GM19452 (cell line): ENCODE results near the gene PPP1R10.

ENCODE experiments used
- ATAC-seq: cut with Tn5 transposase; IDR thresholded peaks from one replicate; pipeline ENCODE4 v1.9.1; 2021; ENCODE audit not compliant: unreplicated experiment

Gene PPP1R10

GRCh38 chr6:30557683-30557981 lies 59.4 kb downstream of the PPP1R10 start:
- ATAC-seq: no peak

DNA sequence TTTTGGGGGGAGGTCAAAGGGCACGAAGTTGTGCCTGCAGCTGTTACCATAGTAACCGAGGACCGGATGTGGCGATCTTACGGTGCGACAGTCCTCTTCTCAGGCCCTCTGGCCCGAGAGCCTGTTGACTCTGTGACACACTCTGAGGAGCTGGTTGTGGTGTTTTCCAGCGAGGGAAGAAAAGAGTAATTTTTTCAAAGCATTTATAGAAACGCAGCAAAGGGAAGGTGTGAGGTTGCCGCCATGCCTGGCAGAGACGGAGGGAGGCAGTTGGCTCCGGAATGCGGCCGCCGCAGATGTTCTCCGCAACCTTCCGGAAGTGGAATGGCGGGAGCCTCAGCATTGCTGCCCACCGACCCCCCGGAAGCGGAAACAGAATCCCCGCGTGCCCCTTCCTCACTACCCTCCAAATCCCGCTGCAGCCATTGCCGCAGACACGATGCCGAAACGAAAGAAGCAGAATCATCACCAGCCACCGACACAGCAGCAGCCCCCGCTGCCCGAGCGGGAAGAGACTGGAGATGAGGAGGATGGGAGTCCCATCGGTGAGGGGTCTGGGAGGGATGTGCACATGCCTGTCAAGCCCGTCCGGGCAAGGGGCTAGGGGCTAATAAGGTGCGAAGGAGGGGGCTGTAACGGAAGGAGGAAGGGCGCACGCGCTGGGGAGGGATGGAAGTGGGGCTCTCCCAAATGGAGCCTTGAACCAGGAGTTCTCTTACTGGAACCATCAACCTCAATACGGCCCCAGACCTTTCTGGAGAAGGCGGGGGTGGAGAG lies 59.9 kb downstream of the PPP1R10 start, which contains the start of gene PRR3:
TSS of gene PRR3 (plus strand) at position 390 of the 777 bp plus-strand sequence. CDS start at position 440, 50 bp downstream.
- peak; percentile 67 for ATAC-seq

- ATAC-seq: peak; percentile 70
These were observed 60.8 kb downstream of the PPP1R10 start, which contains the start of gene GNL1 for GRCh38 chr6:30556066-30556905. Gene GNL1, minus strand, starts transcription at chr6:30556489. Its CDS starts 286 bp downstream, at chr6:30556203.

DNA sequence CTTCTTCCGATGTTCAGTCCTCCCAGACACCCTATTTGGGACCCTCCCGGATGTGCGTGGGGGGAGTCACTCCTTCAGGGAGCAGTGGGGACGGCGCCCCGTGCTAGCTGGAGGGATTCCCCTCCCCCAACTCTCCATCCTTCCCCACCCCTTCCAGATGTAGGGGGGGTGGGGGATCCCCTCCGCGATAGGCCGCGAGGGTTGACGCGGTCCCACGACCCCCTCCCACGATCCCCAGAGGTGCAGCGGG lies 61.3 kb downstream of the PPP1R10 start:
- no peak for ATAC-seq

DNA sequence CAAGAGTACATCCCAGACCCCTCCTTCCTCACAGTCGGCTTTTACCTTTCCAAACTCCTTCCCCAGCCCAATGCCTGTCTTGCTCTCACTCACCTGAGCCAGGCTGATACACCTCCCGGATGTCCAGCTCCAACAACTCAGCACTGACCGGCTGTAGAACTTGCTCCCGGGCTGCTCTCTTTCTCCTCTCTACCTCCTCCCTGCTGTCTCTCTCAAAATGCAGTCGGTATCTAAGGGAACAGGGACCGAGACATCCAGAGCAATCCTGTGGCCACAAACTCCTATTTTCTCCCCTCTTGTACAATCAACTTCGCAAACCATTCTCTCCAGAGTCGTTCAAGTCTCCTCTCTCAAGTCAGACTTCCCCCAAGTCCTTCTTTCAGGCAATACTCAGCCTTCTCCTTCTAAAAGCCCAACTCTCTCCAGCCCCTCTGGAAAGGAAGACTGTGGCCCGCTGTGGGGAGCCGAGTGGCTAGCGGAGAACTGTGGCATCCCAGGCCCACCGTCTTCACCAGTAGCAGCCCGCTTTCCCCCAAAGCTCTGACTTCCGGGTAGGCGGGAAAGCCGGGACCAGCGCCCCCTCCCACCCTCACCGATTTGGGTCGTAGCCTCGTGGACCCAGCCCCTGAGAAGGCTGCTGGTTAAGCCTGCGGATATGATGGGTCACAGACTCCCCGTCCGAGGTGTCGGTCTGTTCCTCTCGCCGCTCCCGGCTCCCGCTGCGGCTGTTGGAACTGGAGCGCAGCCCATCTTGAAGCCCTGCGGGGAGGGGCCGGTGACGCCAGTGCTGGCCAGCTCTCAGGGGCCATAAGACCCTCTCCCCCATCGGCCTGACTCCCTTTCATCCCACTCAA lies 61.9 kb downstream of the PPP1R10 start:
- ATAC-seq: no peak

DNA sequence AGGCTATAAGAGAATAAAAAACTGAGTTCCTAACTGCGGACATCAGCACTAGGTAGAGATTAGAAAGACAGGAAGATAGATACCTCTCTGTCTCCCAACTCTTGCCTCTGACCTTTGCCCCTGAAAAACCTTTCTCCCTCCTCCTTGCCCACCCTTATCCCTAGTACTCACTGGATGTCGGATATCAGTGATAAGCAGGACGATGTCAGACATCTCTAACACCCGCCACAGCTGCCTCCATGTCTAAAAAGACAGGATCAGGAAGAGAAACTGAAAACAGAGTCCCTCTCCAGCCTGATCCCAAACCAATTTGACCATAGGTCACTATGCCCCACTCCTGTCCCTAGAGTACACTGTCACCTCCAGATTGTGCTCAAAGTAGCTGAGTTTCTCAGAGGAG lies 62.6 kb downstream of the PPP1R10 start:
- ATAC-seq: no peak
